ENCODE results near the gene ETS1. TPM values are rescaled to one million over a fixed set of nuclear protein-coding genes. Genes with fewer than 3 reads are reported as not detected.

Gene ETS1
- total RNA-seq, 1 donor = 317 TPM

GRCh38 chr11:128519338-128519737 is 68.0 kb downstream of the ETS1 start:
- peak overlapping the region; percentile 95 for H3K4me3 ChIP-seq (ENCODE audit: low read length)
- peaks cover 64% of the 10 kb centered on the region for H3K4me1 ChIP-seq (ENCODE audit: insufficient read depth, low read length)
- H3K9me3 ChIP-seq (ENCODE audit: low read depth, low read length) = no peaks in the 10 kb centered on the region
- H3K27me3 ChIP-seq (ENCODE audit: insufficient read depth, low read length) = no peaks in the 10 kb centered on the region

DNA sequence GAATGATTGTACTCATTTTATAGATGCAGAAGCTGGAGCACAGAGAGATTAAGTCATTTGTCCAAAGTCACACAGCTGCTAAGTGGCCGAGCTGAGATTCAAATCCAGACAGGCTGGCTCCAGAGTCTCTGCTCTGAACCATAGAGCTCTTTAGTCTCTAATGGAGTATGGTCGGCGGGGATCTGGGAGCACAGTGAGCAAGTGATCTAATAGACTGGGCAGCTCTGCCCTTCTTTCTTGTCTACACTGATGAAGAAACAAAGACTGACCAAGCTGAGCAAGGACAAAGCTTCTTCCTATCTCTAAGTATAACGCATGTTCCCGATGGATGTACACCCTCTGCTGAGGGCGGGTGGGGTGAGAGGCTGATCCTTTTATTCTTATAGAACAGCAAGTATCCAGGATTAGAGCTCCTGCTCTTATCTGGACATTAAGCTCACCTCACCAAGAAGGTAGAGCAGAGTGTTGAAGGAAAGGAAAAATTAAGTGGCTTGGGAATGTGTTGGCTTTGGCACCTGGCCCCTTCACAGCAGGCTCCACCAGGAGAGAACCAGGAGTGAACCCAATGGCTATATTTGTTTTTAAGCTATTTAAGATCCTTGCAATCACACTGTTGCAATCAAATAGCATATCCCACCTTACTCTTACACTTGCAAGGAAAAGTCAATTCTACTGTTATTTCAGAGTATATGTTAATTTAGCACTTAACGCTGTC is 68.7 kb downstream of the ETS1 start:
- H3K9me3 ChIP-seq (ENCODE audit: low read depth, low read length) = no peaks in the 10 kb centered on the region
- H3K27me3 ChIP-seq (ENCODE audit: insufficient read depth, low read length) = no peaks in the 10 kb centered on the region
- peaks cover 62% of the 10 kb centered on the region for H3K4me1 ChIP-seq (ENCODE audit: insufficient read depth, low read length)
- H3K4me3 ChIP-seq (ENCODE audit: low read length) = peak overlapping the region; percentile 95

DNA sequence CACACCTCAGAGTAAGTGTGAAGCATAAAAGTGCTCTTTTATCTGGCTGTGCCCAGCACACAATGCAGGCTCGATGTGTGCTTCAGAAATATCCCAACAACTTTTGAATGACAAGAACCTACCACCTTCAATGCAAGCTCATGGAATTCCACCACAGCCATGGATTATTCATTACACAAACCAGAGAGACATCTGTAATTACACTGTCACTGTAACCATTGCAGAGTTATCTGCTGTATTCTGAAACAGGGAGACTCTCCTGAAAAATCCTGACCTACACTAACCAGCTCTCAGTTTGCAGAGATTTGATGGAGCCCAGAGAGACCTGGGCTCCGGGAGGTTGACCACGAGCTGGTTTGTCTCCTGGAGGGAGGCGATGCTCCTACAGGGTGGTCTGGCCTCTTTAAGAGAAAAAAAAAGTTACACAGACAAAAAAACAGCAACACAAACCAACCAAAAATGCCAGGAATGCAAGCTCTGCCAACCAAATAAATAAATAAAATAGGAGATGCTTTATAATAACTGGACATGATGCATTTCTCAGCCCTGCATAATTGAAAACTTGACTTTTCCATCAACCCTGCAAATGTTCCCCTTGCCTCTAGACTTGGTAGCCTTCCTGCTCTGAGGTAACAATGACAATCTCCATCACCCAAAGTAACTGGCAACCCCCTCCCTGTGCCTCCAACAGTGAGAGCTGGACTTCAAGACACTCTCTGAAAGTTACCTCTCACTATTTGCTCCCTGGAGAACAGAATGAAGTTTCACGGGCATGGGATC is 69.7 kb downstream of the ETS1 start:
- Histone ChIP-seq H3K4me1 (ENCODE audit: insufficient read depth, low read length) (peaks cover 59% of the 10 kb centered on the region), H3K27me3 (ENCODE audit: insufficient read depth, low read length) (no peaks in the 10 kb centered on the region), H3K9me3 (ENCODE audit: low read depth, low read length) (no peaks in the 10 kb centered on the region), H3K4me3 (ENCODE audit: low read length) (peak overlapping the region; percentile 95)

DNA sequence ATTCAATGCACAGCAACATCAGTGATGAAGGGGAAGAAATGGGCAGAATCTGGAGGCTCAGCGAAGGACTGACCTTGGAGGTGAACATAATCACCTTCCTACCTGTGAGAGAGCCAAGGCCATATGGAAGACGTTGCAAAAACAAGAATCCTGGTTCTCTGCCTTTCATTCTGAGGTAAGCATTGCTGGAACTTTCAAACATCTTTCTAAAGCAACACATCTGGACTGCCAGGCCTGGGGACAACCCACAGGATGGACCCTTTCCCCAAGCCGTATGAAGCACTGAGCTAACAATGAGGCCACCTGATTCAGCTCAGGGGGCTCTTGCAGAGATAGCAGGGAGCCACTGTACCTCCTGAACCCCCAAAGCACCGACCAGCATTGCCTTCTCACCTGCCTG is 70.5 kb downstream of the ETS1 start:
- H3K27me3 ChIP-seq (ENCODE audit: insufficient read depth, low read length) = no peaks in the 10 kb centered on the region
- H3K4me1 ChIP-seq (ENCODE audit: insufficient read depth, low read length) = peaks cover 65% of the 10 kb centered on the region
- peak overlapping the region; percentile 95 for H3K4me3 ChIP-seq (ENCODE audit: low read length)
- no peaks in the 10 kb centered on the region for H3K9me3 ChIP-seq (ENCODE audit: low read depth, low read length)

DNA sequence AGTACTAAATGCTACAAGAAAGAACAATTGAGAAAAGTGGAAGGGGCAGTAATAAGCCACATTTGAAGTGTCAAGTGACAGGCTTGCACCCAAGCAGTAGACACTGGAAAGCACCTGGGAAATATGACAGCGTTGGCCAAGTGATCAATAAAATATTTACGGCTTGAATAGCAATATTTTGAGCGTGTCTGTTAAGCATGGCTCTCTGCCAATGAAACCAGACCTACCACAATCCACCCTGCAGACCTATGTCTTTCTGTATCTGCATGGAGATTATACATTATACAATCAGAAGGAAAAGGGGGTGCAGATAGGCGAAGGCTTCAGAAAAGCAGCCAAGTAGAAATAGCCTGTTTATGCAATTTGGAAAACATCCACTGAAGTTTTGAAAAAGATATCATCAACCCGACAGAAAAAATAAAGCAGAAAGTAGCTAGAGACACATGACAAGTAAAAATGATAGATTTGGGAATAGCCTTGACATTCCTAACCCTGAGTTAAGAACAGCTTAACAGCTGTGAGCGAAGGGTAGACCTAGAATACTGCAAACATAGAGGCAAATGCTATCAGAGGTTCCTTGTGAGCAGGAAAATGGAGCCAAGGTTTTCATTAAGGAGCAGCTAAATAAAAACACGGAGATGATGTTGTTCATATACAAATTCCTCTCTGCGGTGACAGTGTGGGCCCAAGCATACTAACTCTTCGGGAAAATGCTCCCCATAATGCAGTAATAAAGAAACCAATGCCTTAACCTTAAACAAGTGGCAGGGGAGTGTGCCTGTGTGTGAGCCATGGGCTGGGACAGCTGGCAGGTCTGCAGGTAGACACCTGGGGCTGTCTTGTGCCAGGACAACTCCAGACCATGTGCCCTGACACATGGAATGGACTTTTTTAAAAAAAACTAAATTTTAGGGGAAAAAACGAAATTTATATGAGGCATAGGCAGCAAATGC is 71.3 kb downstream of the ETS1 start:
- Histone ChIP-seq H3K4me1 (ENCODE audit: insufficient read depth, low read length) (peaks cover 66% of the 10 kb centered on the region), H3K9me3 (ENCODE audit: low read depth, low read length) (no peaks in the 10 kb centered on the region), H3K4me3 (ENCODE audit: low read length) (peak overlapping the region; percentile 95), H3K27me3 (ENCODE audit: insufficient read depth, low read length) (no peaks in the 10 kb centered on the region)

DNA sequence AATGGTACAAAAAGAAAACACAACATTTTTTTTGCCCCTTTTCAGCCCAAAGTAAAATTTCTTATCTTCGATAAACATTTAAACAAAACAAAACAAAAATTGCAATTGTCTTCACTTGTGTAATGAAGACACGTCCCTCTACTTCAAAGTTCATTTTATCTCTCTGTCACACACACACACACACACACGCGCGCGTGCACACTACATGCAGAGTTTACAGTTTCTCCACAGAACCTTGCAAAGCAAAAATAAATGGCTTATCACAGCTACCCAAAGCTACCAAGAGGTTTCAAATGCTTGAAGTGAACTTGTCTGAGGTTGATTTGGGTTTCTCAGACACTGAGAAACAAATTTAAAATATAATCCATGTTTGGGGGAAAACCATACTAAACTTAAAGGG is 72.3 kb downstream of the ETS1 start:
- no peaks in the 10 kb centered on the region for H3K9me3 ChIP-seq (ENCODE audit: low read depth, low read length)
- peak overlapping the region; percentile 95 for H3K4me3 ChIP-seq (ENCODE audit: low read length)
- no peaks in the 10 kb centered on the region for H3K27me3 ChIP-seq (ENCODE audit: insufficient read depth, low read length)
- peaks cover 76% of the 10 kb centered on the region for H3K4me1 ChIP-seq (ENCODE audit: insufficient read depth, low read length)

DNA sequence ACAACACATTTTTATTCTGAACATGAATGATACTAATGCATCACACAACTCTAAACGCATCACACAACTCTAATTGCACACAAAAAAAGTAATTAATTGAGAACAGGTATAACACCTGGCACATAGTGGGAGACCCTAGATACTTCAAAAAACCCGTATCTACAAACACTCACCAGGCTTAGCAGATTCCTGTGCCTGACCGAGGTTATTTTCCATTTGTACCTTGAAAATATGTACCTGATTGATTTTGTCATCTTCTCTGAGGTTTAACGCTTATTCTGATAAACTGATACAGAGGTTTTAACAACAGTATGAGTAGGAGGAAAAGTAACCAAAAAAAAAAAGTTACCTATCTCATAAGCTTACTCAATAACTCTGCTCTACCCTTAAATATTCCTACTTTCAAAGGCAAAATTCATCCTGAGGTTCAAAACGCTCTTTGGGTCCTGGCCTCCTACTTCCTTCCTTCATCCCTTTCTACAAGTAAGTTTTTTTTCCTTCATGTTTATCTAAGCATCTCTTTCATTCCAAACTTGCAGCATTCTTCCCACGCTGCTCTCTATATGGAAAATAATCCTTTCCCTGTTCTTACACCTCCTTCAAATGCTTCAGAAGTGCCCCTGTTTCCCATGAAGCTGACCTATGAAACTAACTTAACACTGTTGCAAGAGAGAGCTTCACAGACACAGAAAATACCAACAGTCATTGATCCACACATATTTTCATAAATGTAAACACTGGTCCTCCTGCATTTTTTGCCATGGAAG is 73.3 kb downstream of the ETS1 start:
- Histone ChIP-seq H3K27me3 (ENCODE audit: insufficient read depth, low read length) (no peaks in the 10 kb centered on the region), H3K9me3 (ENCODE audit: low read depth, low read length) (no peaks in the 10 kb centered on the region), H3K4me3 (ENCODE audit: low read length) (peak overlapping the region; percentile 21), H3K4me1 (ENCODE audit: insufficient read depth, low read length) (peaks cover 84% of the 10 kb centered on the region)

DNA sequence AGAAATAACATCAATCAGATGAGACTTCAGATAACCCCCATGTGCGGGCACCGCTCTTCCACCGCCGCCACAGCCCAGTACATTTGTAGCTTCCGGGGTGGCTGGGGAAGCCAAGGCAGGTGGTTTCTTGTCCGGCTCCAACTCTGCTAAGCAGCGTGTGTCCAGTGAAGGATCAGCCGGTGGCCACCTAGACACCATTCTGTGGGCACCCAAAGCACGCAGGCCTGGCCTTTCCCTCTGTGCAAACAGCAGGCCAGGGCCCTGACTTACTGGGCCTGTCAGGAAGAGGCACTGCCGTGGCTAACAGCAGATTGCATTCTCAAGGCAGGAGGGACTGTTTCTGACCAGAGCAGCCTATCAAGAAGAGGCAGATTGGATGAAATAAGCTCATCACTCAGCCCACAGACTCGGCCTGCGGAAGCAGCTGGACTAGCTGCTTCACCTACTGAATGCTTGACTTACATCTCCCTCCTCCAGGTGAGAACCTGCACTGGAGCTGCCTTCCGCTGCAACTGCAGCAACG is 74.8 kb downstream of the ETS1 start:
- Histone ChIP-seq H3K27me3 (ENCODE audit: insufficient read depth, low read length) (no peaks in the 10 kb centered on the region), H3K4me1 (ENCODE audit: insufficient read depth, low read length) (peaks cover 90% of the 10 kb centered on the region), H3K9me3 (ENCODE audit: low read depth, low read length) (no peaks in the 10 kb centered on the region), H3K4me3 (ENCODE audit: low read length) (peak overlapping the region; percentile 5)

DNA sequence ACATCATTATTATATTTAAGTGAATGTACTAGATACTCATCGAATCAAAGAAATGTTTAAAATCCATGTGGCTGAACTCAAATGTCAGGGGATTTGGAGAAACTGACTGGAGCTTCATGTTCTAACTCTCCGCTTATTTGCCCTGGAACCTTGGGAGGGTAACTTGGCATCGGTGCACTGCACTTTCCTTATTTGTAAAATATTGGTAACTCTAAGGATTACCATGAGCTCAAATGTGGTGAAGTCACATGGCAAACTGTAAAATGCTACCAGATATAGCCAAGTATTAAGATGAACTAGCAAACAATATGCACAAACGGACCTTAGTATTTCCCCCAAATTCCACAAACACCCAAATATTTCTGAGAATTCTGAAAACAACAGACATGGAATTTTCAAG is 75.6 kb downstream of the ETS1 start:
- H3K27me3 ChIP-seq (ENCODE audit: insufficient read depth, low read length) = no peaks in the 10 kb centered on the region
- H3K4me3 ChIP-seq (ENCODE audit: low read length) = no peak overlapping the region
- H3K4me1 ChIP-seq (ENCODE audit: insufficient read depth, low read length) = peaks cover 90% of the 10 kb centered on the region
- H3K9me3 ChIP-seq (ENCODE audit: low read depth, low read length) = no peaks in the 10 kb centered on the region

GRCh38 chr11:128509621-128510389 is 77.6 kb downstream of the ETS1 start:
- Histone ChIP-seq H3K4me1 (ENCODE audit: insufficient read depth, low read length) (peaks cover 93% of the 10 kb centered on the region), H3K9me3 (ENCODE audit: low read depth, low read length) (no peaks in the 10 kb centered on the region), H3K4me3 (ENCODE audit: low read length) (no peak overlapping the region), H3K27me3 (ENCODE audit: insufficient read depth, low read length) (no peaks in the 10 kb centered on the region)

DNA sequence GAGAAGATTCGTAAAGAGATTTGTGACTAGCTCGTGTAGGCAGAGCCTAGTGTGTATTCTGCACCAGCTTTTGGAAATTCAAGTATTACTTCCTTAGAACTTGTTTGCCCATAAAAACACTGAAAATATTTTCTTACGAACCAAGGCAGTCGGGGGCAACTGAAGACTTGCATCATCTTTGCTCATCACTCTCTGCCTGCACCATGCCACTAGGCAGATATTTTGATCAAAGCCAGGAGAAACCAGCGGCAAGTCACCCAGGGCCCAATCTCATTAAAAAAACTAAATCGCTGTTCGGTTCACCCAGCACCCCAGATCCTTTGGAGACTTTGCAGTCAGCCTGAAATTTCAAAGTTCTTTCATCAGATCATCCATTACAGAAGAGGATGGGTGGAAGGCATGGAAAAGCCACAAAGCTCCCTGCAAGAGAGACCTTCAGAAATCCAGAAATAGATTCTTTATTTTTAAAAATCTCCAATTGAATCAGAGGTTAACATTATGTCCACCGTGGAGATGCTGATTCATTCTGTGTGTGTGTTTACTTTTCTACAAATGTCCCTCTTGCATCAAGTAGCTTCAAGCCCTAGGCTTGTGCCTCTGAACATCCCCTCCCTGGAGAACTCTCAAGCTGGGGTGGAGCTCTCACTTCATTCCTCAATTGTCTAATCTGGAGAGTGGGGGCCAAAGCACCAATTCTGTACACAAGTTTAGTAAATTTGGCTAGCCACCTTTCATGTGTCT is 78.4 kb downstream of the ETS1 start:
- Histone ChIP-seq H3K4me3 (ENCODE audit: low read length) (peak overlapping the region; percentile 17), H3K4me1 (ENCODE audit: insufficient read depth, low read length) (peaks cover 95% of the 10 kb centered on the region), H3K27me3 (ENCODE audit: insufficient read depth, low read length) (no peaks in the 10 kb centered on the region), H3K9me3 (ENCODE audit: low read depth, low read length) (no peaks in the 10 kb centered on the region)

- peak overlapping the region; percentile 16 for H3K4me3 ChIP-seq (ENCODE audit: low read length)
- H3K4me1 ChIP-seq (ENCODE audit: insufficient read depth, low read length) = peaks cover 98% of the 10 kb centered on the region
- no peaks in the 10 kb centered on the region for H3K27me3 ChIP-seq (ENCODE audit: insufficient read depth, low read length)
- no peaks in the 10 kb centered on the region for H3K9me3 ChIP-seq (ENCODE audit: low read depth, low read length)
Observed at GRCh38 chr11:128507936-128508335, 79.4 kb downstream of the ETS1 start.

DNA sequence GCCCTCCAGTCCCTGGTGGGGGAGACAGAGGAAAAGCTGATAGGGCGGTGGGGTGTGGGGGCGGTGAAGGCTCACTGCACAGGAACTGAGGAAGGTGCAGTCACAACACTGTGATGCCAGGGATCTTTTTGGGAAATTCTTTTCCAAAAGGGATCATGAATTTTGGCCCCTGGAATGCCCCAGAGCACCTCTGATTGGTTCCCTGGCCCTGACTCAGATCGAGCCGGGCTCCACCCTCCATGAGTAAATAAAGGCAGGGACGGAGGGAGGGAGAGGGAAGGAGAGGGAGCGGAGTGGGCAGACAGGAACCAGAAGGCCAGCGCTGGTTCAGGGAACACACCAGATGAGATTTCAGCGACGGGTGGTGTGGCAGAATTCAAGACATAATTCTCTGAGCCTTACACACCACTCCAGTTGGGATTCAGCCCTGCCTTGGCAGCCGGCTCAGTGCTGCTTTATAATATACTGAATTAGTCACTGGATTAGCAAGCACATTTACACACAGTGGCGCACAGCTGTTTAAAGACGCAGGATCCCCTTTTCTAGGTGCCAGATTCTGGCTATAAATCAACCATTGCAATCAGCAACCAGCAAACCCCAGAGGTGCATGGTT is 80.3 kb downstream of the ETS1 start:
- no peaks in the 10 kb centered on the region for H3K9me3 ChIP-seq (ENCODE audit: low read depth, low read length)
- H3K27me3 ChIP-seq (ENCODE audit: insufficient read depth, low read length) = no peaks in the 10 kb centered on the region
- peaks cover 98% of the 10 kb centered on the region for H3K4me1 ChIP-seq (ENCODE audit: insufficient read depth, low read length)
- H3K4me3 ChIP-seq (ENCODE audit: low read length) = peak overlapping the region; percentile 16

Data from mononuclear cell (primary cell).